Glutamatergic neuron (in vitro differentiated cells): ENCODE data around the gene GATA5. TPM values are rescaled to one million over a fixed set of nuclear protein-coding genes. Genes with fewer than 3 reads are reported as not detected.

ENCODE experiments used
- DNase-seq: peaks from one replicate; pipeline ENCODE4 v3.0.0; 2022
- H3K27ac Mint-ChIP-seq: one replicate; pipeline ENCODE4 v1.8.0; 2020; ENCODE audit warnings: mild to moderate bottlenecking, mixed read lengths, inconsistent platforms; ENCODE audit not compliant: unreplicated experiment
- H3K27me3 Mint-ChIP-seq: one replicate; pipeline ENCODE4 v1.8.0; 2020; ENCODE audit warnings: mild to moderate bottlenecking, moderate library complexity, mixed read lengths, inconsistent platforms; ENCODE audit not compliant: unreplicated experiment
- H3K36me3 Mint-ChIP-seq: one replicate; pipeline ENCODE4 v1.8.0; 2020; ENCODE audit warnings: mild to moderate bottlenecking, mixed read lengths, inconsistent platforms; ENCODE audit not compliant: unreplicated experiment
- H3K4me1 Mint-ChIP-seq: one replicate; pipeline ENCODE4 v1.8.0; 2020; ENCODE audit warnings: mild to moderate bottlenecking, low read depth, mixed read lengths, inconsistent platforms; ENCODE audit not compliant: unreplicated experiment
- H3K4me3 Mint-ChIP-seq: one replicate; pipeline ENCODE4 v1.8.0; 2020; ENCODE audit warnings: mild to moderate bottlenecking, mixed read lengths, inconsistent platforms; ENCODE audit not compliant: unreplicated experiment
- H3K9me3 Mint-ChIP-seq: one replicate; pipeline ENCODE4 v1.8.0; 2020; ENCODE audit warnings: mild to moderate bottlenecking, moderate library complexity, mixed read lengths, inconsistent platforms; ENCODE audit not compliant: unreplicated experiment
- total RNA-seq: library from RNA; stranded (reverse); fragmentation: NEBNext Ultra II Directional; extraction: Animal tissue kit (Norgen Biotek cat#: 25700); gene quantifications from one replicate; pipeline ENCODE4 v1.2.1, GENCODE V29; 2021; ENCODE audit not compliant: unreplicated experiment
- TF ChIP-seq, protein P1 (sequence below): fragments of 200-600 bp; sonication (generic); IDR thresholded peaks from one replicate; pipeline ENCODE4 v1.5.0; 2021; ENCODE audit not compliant: partially characterized antibody, unreplicated experiment

Gene GATA5
- total RNA-seq, 1 donor from 2014 or later: 1.3 TPM

GRCh38 chr20:62460678-62461077 lies 15.1 kb downstream of the GATA5 start:
- no peak overlapping the region for H3K4me3 Mint-ChIP-seq
- no peak for DNase-seq
- H3K27ac Mint-ChIP-seq: no peak overlapping the region
- peaks cover 5% of the 10 kb centered on the region for H3K9me3 Mint-ChIP-seq
- no peaks in the 10 kb centered on the region for H3K36me3 Mint-ChIP-seq
- H3K27me3 Mint-ChIP-seq: peaks cover 6% of the 10 kb centered on the region
- TF ChIP-seq, protein P1, sequence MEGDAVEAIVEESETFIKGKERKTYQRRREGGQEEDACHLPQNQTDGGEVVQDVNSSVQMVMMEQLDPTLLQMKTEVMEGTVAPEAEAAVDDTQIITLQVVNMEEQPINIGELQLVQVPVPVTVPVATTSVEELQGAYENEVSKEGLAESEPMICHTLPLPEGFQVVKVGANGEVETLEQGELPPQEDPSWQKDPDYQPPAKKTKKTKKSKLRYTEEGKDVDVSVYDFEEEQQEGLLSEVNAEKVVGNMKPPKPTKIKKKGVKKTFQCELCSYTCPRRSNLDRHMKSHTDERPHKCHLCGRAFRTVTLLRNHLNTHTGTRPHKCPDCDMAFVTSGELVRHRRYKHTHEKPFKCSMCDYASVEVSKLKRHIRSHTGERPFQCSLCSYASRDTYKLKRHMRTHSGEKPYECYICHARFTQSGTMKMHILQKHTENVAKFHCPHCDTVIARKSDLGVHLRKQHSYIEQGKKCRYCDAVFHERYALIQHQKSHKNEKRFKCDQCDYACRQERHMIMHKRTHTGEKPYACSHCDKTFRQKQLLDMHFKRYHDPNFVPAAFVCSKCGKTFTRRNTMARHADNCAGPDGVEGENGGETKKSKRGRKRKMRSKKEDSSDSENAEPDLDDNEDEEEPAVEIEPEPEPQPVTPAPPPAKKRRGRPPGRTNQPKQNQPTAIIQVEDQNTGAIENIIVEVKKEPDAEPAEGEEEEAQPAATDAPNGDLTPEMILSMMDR: no peak
- peaks cover 8% of the 10 kb centered on the region for H3K4me1 Mint-ChIP-seq

- no peaks in the 10 kb centered on the region for H3K36me3 Mint-ChIP-seq
- no peak overlapping the region for H3K27ac Mint-ChIP-seq
These were observed 16.3 kb downstream of the GATA5 start for GRCh38 chr20:62459488-62459887.

DNA sequence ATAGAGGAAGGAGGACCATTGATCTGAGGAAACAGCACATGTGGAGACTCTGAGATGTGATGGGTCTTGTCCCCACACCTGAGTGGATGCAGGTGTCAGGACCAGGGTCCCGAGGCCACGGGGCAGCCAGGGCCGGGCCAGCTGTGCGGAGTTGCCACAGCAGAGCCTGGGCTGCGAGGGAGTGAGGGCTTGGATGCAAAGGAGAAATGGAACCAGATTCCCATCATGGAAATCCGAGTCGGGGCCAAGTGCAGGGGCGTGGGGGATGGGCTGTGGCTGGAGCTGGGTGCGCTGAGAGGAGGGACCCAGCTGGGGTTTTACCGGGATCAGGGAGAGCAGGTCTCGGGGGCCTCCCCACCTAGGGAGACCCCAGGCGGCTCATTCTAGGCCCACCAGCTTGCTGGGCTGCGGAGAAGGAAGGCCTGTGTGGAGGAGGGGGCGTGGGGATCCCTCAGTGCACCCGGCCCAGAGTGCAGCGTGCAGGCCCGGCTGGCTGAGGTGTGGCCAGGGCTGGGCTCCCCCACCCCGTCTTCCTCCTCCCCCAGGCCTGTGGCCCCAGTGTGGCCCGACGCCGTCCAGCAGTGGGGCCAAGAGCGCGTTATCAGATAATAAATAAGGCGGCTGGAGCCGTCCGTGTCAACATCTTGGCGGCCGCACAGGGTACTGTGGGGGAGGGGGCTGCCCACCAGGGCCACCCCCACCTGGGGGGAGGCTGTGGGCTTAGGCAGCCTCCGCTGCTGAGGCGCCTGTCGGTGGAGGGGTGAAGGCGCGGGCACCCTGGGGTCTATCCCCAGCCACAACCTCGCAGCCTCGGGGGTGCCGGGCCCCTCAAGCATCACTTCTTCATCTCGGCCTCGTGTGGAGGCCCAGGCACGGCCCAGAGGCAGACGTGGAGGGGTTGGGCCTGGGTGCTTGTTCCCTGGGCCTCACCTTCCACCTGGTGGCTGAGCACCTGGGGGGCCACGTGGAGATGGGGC lies 17.2 kb downstream of the GATA5 start:
- H3K4me3 Mint-ChIP-seq: no peak overlapping the region
- no peak for DNase-seq
- peaks cover 11% of the 10 kb centered on the region for H3K27me3 Mint-ChIP-seq
- TF ChIP-seq, protein P1: no peak
- H3K4me1 Mint-ChIP-seq: peaks cover 15% of the 10 kb centered on the region
- no peak overlapping the region for H3K27ac Mint-ChIP-seq
- H3K36me3 Mint-ChIP-seq: no peaks in the 10 kb centered on the region
- peaks cover 5% of the 10 kb centered on the region for H3K9me3 Mint-ChIP-seq

More at GRCh38 chr20:62459488-62459887, 16.3 kb downstream of the GATA5 start:
- Mint-ChIP-seq H3K4me1 (peaks cover 13% of the 10 kb centered on the region), H3K27me3 (peaks cover 9% of the 10 kb centered on the region), H3K4me3 (no peak overlapping the region), H3K9me3 (peaks cover 5% of the 10 kb centered on the region)
- no peak for DNase-seq
- TF ChIP-seq, protein P1: no peak

- no peak overlapping the region for H3K27ac Mint-ChIP-seq
- no peak overlapping the region for H3K4me3 Mint-ChIP-seq
- DNase-seq: no peak
- H3K9me3 Mint-ChIP-seq: peaks cover 3% of the 10 kb centered on the region
- peaks cover 10% of the 10 kb centered on the region for H3K27me3 Mint-ChIP-seq
- peaks cover 15% of the 10 kb centered on the region for H3K4me1 Mint-ChIP-seq
- TF ChIP-seq, protein P1: no peak
- H3K36me3 Mint-ChIP-seq: no peaks in the 10 kb centered on the region
These were observed 18.0 kb downstream of the GATA5 start for GRCh38 chr20:62457831-62458230.

DNA sequence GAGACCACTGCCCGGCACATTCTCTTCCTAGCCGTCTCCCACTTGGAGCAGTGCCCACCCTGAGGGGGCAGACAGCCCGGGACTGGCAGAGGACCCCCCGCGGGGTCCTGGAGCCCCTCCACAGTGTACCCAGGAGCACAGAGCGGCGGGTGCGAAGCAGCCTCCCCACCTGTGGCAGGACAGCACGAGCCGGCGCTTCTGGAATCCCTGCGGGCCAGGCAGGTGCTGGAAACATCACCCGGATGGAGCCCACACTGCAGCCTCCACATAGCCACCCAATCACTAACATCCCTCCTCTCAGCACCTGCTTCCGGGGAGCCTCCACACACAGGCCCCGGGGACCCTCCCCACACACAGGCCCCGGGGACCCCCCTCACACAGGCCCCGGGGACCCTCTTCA lies 18.7 kb downstream of the GATA5 start:
- H3K4me1 Mint-ChIP-seq: peaks cover 15% of the 10 kb centered on the region
- peaks cover 10% of the 10 kb centered on the region for H3K27me3 Mint-ChIP-seq
- TF ChIP-seq, protein P1: no peak
- peaks cover 3% of the 10 kb centered on the region for H3K9me3 Mint-ChIP-seq
- H3K36me3 Mint-ChIP-seq: no peaks in the 10 kb centered on the region
- H3K4me3 Mint-ChIP-seq: no peak overlapping the region
- no peak overlapping the region for H3K27ac Mint-ChIP-seq
- DNase-seq: no peak
